Measurements from ENCODE around the gene STK16.
"Not testable (repeated sequence)": the region's sequence is repeated elsewhere in the genome, so short reads cannot be mapped to it uniquely, and the experiment has no call there.

The STK16 gene

DNA sequence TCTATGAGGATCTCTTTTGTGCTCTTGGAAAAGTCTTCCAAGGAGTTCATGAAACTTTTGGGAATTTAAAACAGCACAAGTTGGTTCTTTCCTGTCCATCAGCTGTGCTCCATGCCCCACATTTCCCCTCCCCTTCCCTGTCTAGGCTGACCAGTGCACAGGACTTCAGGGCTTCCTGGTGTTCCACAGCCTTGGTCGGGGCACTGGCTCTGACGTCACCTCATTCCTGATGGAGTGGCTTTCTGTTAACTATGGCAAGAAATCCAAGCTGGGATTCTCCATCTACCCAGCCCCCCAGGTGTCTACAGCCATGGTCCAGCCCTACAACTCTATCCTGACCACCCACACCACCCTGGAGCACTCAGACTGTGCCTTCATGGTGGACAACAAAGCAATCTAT, 25.7 kb downstream of the STK16 start:
- no peak for DNase-seq (ENCODE audit: low read depth)

DNA sequence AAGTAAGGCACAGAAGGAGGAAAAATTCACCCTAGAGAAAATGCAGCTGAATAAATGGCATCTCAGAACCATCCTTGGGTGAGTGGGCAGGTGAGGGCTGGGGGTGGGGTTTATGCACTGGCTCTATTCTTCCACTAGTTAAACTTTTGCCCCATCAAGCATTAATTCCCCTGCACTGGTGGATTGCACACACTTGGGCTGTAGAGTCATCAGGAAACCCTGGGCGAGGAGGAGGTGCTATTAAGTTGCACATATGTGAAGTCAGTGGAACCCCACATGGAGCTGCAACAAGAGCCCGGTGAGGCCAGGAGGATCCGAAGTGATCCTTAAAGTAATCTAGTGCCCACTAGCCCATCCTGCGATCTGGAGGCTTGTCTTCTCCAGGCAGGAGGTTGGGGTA, 27.1 kb downstream of the STK16 start:
- DNase-seq (ENCODE audit: low read depth) = no peak

DNA sequence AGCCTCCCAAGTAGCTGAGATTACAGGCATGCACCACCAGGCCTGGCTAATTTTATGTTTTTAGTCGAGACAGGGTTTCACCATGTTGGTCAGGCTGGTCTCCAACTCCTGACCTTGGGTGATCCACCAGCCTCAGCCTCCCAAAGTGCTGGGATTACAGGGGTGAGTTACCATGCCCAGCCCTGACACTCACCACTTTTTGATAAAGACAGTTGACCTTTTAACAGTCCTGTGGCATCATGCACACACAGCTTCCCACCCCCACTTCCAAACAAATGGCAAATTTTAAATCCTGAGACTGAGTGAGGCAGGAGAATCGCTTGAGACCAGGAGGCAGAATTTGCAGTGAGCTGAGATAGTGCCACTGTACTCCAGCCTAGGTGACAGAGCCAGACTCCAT, 27.7 kb downstream of the STK16 start:
- no peak for DNase-seq (ENCODE audit: low read depth)

DNA sequence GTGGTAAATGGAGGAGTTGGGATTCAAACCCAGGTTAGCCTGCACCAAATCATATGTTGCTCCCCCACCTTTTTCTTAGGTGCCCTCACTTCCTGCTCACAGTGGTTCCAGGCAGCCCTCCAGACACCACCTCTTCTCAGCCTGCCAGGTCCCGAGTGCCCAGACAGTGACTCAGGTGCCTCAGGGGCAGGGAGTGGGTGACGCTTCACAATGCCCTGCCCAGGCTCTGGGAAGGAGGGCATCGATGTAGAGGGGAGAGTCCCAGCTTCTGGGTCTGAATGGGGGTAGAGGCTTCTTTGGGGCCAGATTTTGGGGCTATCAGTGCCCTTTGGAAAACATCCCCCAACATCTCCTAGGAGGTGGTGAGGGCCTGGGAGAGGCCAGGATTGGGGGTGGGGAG, 28.7 kb downstream of the STK16 start:
- no peak for DNase-seq (ENCODE audit: low read depth)

DNA sequence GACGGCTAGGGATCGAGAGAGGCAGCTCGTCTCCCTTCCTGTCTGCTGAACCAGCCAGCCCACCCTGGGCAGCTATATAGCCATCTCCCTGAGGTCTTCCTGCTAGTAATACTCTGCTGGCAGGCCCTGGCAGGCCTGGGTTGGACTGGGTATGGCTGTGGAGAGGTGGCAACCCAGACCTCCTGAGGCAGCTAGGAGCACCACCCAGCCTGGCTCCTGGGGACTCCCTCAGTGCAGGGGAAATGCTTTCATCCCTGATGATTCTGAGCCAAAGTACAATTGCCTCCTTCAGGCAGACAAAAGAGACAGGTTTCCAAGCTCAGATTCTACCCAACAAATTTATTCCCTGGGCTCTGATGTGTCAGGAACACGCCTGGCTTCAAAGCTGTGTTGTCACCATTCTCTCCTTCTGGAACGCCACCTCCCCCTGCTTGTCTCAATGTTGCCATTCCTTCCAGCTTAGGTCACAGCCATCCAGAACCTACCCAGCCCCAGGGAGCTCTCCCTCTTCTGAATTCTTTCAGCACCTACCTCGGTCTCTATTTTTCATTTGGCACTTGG, 29.2 kb downstream of the STK16 start:
- DNase-seq (ENCODE audit: low read depth) = no peak

DNA sequence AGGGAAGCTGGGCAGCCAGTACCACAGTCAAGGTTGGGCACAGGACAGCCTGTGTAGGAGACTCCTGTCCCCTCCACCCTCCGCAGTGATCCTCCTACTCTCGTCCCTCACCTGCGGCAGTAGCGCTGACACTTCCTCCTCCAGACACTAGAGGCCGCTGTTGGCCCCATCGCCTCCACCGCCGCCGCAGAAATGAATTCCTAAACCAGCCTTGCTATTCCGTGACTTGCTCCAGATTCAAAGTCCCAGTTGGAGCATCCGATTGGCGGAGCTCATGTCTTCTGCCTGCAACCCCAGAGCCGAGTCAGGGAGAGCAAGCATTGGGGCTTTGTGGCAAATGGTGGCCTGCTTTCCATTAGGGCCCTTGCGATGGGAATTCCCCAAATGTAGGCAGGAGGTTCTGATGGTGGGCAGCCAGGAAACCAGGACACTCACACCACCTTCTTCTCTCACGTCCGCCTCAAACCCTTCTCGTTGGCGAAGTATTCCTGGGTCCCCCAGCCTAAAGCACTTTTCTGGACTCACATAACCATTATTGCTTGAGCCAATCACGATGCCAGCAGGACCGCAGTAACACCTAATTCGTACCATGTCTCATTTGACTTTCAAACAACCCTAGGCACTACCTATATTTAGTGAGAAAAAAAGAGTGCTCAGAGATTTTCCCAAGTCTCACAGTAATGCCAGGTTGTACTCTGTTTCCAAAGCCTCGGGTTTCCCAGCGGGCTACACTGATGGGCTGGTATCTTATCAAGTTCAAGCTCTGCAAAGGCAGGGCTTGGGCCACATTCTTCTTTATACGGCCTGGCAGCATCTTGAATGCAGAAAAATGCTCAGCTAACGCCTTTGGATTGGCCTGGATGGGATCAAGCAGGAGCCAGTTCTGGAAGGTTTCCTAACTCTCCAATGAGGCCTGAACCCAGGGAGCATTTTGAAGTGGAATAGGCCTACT, 32.7 kb downstream of the STK16 start:
- DNase-seq (ENCODE audit: low read depth) = peak; percentile 57

DNA sequence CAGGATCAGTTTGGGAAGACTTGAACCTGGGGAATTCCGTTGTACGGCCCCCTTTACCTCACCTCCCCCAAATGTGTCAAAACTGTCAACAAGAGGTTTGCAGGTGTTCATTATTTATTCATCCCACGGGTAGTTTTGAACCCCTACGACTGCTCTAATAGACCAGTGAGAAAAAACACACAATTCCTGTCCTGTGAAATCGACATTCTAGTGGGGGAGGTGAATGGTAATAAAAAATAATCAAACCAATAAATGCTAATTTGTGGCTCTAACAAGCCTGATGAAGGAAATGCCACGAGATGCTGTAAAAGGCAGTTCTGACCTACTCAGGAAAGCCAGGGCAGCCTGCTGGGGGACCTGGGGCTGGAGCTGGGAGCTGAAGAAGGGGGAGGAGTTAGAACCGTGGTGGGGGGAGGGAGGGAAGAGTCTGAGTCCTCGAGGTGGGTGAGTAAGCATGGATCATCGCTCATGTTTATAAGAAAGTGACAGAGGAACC, 33.4 kb downstream of the STK16 start:
- no peak for DNase-seq (ENCODE audit: low read depth)

DNA sequence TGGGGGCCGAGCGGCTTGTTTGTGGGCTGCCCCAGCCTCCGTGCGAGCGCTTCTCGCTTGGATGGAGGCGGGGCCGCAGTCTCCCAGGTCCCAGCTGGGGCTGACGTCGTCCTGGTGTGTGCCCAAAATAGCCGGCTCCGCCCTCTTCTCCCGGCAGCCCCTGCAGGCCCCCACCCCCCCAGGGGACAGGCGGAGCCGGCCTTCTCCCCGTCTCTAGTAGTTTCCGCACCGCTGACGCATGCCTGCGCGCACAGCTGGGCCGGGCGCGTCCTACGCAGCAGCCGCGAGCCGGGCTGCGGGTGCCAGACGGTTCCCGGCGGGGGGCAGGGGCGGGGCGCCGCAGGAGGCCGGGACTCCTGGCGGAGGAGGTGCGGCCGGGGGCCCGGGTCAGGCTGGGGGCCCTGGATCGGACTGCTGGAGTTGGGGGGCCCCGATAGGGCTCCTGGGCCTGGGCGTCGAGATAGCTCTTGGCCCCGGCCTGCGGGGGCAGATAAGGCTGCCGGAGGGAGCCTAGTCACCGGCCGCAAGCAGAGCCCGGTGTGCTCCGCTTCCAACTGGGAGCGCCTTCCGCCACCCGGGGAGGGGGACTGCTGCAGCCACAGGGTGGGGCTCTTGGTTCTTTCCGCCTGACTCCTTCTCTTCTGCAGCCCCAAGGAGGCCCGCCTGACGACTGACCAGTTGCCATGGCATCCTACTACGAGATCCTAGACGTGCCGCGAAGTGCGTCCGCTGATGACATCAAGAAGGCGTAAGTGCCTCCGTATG, 34.1 kb downstream of the STK16 start, which contains the start of gene DNAJB2:
TSS of gene DNAJB2 (plus strand) at position 216 of the 765 bp plus-strand sequence. CDS start at position 684, 468 bp downstream.
- peak; percentile 99 for DNase-seq (ENCODE audit: low read depth)

DNA sequence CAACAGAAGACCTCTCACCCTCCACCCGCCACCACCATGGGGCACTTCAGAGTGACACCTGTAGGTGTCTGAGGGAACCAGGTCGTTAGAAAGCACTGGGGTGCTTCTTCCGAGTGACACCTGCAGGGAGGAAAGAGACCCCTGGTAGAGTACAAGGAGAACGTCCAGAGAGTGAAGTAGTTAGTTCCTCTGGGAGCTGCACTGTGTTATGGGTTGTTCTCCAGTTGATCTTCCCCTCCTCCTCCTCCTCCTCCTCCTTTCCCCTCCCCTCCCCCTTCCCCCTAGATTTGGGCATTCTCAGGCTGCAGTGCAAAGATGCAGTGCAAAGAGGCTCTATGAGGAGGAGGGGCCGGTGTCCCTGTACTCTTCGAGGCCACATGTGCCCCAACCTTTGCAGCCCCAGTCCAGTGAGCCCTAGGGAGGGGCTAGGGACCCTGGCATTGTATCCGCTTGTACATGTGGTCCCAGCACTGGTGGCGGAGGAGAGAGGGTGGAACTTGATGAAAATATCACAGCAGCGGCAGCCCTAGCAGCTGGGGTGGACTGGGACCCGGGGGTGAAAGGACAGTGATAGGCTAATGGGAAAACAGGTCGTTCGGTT, 34.7 kb downstream of the STK16 start:
- no peak for DNase-seq (ENCODE audit: low read depth)

DNA sequence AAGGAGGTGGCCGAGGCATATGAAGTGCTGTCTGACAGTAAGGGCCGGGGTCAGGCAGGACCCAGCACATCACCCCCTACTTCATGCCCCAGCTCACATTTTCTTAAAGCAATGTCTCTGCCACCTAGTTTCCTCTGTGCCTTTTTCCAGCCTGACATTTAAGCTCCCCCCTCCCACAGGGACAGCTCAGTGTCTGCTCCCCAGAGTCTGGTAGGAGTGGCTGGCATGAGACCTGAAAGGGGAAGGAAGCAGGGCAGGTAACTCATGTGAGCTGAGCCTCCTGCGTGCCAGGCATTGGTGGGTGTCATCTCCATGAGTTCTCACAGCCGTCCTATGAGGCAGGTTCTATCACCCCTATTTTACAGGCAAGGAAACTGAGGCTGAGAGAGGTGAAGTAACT, 35.4 kb downstream of the STK16 start:
- no peak for DNase-seq (ENCODE audit: low read depth)

DNA sequence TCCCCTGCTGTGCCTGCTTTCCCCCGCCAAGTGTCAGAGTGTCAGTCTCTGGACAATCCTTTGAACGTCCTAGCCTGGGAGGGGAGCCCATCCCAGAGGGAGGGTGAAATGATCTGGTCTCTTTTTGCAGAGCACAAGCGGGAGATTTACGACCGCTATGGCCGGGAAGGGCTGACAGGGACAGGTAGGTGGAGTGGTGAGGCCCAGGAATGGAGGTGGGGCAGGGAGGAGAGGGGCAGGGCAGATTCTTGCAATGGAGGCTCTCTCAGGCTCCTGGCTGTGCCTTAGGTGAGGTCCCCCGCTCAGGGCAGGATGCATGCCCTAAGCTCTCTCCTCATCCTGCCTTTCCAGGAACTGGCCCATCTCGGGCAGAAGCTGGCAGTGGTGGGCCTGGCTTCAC, 36.3 kb downstream of the STK16 start:
- DNase-seq (ENCODE audit: low read depth) = no peak

DNA sequence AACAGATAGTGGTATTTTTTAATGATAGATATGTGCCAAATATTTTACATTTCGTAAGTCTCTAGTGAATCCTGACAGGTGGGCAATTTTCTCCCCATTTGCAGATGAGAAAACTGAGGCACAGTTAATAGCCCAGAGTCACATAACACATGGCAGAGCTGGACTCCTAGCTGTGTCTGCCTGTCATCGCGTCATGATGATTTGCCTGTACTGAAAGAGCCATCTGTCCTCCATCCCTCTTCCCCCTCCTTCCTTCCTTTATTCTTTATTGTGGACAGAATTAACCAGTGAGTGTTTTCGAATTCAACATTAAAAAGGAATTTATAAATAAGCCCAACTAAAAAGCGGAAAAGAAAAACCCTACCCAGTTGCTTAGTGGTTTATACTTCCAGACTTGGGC, 37.1 kb downstream of the STK16 start:
- DNase-seq (ENCODE audit: low read depth) = no peak

DNA sequence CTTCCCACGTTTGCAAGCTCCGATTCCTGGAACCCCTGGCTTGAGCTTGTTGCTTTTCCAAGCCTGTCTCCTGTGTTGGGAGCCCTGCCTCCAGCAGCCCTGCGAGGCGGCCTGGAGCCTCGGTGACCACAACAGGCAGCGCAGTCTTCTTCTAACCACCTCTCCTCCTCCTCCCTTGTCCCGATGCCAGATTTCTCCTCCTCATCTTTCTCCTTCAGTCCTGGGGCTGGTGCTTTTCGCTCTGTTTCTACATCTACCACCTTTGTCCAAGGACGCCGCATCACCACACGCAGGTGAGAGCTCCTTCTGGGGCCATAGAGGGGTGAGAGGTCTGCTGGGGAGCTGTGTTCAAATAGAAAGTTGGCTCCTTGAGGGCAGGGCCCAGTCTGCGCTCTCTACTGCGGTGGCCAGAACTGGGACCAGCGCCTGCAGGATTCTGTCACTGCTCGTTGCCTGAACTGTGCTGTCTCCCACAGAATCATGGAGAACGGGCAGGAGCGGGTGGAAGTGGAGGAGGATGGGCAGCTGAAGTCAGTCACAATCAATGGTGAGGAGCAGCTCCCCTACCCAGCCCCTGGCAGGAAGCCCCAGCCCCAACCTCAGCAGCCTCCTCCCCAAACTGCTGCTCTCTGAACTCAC, 37.8 kb downstream of the STK16 start:
- no peak for DNase-seq (ENCODE audit: low read depth)

DNA sequence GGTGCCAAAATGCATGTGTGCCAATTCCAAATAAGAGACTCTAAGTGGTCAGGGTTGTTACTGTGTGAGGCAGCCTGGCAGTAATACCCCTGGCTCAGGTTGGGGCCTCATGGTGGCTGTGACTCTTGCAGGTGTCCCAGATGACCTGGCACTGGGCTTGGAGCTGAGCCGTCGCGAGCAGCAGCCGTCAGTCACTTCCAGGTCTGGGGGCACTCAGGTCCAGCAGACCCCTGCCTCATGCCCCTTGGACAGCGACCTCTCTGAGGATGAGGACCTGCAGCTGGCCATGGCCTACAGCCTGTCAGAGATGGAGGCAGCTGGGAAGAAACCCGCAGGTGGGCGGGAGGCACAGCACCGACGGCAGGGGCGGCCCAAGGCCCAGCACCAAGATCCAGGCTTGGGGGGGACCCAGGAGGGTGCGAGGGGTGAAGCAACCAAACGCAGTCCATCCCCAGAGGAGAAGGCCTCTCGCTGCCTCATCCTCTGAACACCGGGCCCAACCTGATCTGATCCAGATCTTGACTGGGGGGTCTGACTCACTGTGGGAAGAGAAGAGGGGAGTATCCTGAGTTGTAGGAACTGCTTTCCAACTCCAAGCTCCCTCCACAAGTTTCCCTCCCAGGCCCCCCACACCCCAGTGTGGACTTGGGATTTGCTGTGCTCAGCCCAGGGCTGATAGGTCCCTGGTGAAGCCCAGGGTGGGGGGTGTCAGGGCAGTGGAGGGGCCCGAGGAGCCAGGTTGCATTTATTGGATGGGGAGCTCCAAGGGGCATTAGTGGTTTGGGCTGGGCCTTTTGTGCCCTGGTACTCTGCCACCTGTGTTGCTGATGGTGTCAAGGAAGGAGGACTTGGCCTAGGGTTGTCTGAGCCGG, 39.5 kb downstream of the STK16 start:
- no peak for DNase-seq (ENCODE audit: low read depth)

DNA sequence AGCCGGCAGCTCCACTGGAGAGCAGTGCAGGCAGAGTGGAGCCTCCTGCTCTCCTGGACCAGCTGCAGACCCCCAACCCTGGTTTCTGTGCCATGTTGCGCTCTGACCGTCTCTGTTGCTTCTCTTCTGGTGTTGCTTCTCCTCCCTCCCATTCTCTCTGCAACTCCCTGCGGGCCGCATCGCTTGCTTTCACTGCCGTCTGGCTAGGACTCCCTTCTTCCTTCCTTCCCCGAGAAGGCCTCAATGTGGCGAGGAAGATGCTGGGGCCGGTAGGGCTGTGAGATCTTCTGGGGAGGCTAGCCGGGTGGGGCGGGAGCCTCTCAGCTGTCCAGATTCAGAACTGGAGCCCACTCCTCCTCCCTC, 40.1 kb downstream of the STK16 start:
- no peak for DNase-seq (ENCODE audit: low read depth)

DNA sequence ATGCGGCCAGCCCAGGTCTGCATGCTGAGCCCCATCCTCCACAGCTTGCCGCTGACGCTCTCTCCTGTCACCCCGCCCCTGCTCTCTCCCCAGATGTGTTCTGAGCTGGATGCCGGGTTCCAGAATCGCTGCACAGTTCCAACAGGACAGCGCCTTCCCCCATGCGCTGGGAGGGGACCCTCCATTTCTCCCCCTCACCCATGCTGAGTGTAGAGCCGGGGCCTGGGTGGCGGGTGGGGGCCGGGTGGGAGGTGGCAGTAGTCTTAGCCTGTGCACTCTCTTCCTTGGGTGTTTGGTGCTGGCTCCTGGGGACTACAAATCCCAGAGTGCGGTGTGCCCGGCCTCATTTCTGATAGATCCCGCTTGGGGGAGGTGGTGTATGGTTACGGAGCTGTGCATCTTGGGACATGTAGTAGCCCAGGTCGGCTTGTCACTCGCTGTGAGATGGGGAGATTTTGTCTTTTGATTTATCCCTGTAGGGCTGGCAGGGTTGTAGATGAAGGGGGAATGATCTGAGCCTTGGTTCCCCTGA, 40.7 kb downstream of the STK16 start:
- DNase-seq (ENCODE audit: low read depth) = no peak

DNA sequence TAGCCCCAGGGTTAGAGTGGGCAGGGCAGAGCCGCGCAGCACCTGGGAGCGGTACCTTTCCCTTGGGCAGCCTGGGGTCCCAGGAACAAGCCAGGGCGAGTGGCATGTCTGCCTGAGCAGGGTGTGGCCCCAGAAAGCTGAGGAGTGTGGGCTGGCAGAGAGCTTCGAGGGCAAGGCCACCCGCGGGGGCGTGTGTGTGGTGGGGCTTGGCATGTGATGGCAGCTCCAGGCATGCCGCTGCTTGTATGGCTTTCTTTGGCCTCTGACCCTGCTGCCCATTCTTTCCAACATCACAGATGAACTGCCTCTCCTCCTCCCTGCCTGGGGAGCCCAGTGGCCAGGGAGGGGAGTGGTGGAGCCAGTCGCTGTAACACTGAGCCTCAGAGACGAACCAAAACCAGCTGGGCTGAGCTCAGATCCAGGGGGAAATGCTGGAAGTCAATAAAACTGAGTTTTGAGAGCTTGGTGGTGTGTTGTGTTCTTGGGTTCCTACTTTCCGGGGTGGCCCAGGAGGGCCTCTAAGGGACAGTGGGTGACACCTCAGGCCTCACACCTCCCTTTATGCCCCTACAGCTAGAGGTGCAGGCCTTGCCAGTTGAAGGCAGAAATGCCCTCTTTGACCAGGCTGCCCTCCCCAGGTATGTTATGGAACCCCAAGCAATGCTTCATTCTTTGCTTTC, 41.3 kb downstream of the STK16 start:
- no peak for DNase-seq (ENCODE audit: low read depth)

DNA sequence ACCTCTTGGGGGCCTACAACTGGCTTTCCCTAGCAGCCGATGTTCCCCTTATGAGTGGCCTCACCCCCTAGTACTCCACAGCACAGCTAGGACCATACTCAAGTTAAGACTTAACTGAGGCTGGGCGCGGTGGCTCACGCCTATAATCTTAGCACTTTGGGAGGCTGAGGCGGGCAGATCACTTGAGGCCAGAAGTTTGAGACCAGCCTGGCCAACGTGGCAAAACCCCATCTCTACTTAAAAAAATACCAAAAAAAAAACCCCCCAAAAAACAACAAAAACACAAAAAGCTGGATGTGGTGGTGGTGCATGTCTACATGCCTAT, 41.8 kb downstream of the STK16 start:
- not testable (repeated sequence) for DNase-seq (ENCODE audit: low read depth)

DNA sequence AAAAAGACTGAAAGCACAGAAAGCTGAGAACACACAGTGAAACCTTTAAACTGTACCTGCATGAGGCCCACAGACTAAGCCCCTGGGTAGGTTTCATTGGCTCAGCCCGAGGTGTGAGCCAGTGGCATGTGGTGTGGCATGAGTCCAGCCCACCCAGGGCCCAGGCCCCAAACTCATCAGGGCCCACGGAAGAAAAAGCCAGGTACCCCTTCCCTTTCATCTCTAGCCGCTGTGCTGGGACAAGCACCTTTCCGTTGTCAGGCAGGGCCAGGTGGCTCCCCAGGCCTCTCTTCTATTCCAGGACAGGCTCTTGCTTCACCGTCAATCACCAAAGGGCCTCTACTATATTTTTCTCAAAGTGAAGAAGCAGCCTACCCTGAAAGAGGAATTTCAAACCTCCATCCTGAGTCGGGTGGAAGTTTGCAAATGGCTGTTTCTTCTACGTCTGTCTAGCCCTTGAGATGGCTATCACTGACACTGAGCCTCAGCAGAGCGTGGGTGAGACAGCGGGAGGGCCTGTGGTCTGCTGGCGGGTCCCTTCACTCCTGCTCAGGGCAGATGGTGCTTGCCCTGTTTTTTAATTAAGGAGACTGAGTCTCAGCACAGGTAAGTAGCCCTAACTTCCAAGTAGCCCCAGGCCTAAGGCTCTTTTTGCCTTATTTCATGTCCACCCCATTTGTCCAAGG, 42.4 kb downstream of the STK16 start:
- DNase-seq (ENCODE audit: low read depth) = no peak

DNA sequence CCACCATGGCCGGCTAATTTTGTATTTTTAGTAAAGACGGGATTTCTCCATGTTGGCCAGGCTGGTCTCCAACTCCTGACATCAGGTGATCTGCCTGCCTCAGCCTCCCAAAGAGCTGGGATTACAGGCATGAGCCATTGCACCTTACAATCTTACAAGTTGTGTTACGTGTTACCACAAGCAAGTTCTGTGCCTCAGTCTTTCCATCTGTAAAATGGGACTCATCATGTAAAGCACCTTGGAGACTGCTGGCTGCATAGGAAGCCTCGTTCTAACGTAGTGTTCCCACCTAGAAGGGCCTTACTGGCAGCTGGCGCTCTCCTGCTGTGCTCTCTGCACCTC, 43.9 kb downstream of the STK16 start:
- no peak for DNase-seq (ENCODE audit: low read depth)

Measured in activated T-helper 1 cell treated with Interleukin-2 at 50 U/mL for 16 hours (primary cell).